K562 (cell line): ENCODE results near the gene TLCD5. TPM values are rescaled to one million over a fixed set of nuclear protein-coding genes. Genes with fewer than 3 reads are reported as not detected.

Source experiments
- ARID1B ChIP-seq: fragments of 450-650 bp; IDR thresholded peaks from 2 replicates; pipeline ENCODE4 v1.6.1; 2016; ENCODE audit warnings: antibody characterized with exemption, mild to moderate bottlenecking, inconsistent platforms
- HDAC3 ChIP-seq: fragments of 450-650 bp; IDR thresholded peaks from 2 replicates; pipeline ENCODE4 v1.6.1; 2018; ENCODE audit warnings: borderline replicate concordance, mild to moderate bottlenecking, moderate library complexity; ENCODE audit not compliant: partially characterized antibody
- HMGN3 ChIP-seq: IDR thresholded peaks from 2 replicates; pipeline ENCODE4 v1.6.1; 2011; ENCODE audit warnings: borderline replicate concordance, low read depth, mild to moderate bottlenecking, mixed read lengths, low read length; ENCODE audit not compliant: insufficient read length; ENCODE audit errors: extremely low read depth
- KLF16 ChIP-seq: IDR thresholded peaks from 2 replicates; pipeline ENCODE4 v1.6.1; 2016; ENCODE audit warnings: antibody characterized with exemption
- MYC ChIP-seq, 2 experiments: fragments of 250-450 bp in 1 of 2; sonication (Bioruptor Pico) in 1 of 2; IDR thresholded peaks; 2 replicates each; pipeline versions ENCODE4 v1.5.1 to v1.6.1; 2012 to 2021; ENCODE audit warnings: low read depth in 2 of 2, borderline replicate concordance in 1 of 2, improper control_type of control experiment in 1 of 2, low read length in 1 of 2, mild to moderate bottlenecking in 1 of 2, moderate library complexity in 1 of 2
- NCOA2 ChIP-seq, 2 experiments: fragments of 450-650 bp; IDR thresholded peaks; 2 replicates each; pipeline ENCODE4 v1.6.1; 2018; ENCODE audit warnings: mild to moderate bottlenecking in 2 of 2, moderate library complexity in 1 of 2; ENCODE audit not compliant: partially characterized antibody in 2 of 2
- NONO ChIP-seq, 2 experiments: fragments of 200-400 bp in 1 of 2; fragments of 450-650 bp in 1 of 2; formaldehyde crosslinking in 1 of 2; IDR thresholded peaks; 2 replicates each; pipeline ENCODE4 v1.6.1; 2017; ENCODE audit warnings: low read depth in 2 of 2, mild to moderate bottlenecking in 2 of 2, moderate library complexity in 2 of 2, low read length in 1 of 2
- PHB ChIP-seq: fragments of 250-450 bp; sonication (Bioruptor Pico); IDR thresholded peaks from 2 replicates; pipeline ENCODE4 v1.5.0; 2021
- PML ChIP-seq: IDR thresholded peaks from 2 replicates; pipeline ENCODE4 v1.6.1; 2012; ENCODE audit warnings: low read length, inconsistent platforms
- SMARCC2 ChIP-seq: fragments of 450-650 bp; IDR thresholded peaks from 2 replicates; pipeline ENCODE4 v1.6.1; 2017; ENCODE audit warnings: antibody characterized with exemption, moderate library complexity, mild to moderate bottlenecking, low read depth
- SUPT5H ChIP-seq: fragments of 450-650 bp; IDR thresholded peaks from 2 replicates; pipeline ENCODE4 v1.6.1; 2016
- TCF3 ChIP-seq: sonication (generic); formaldehyde crosslinking; IDR thresholded peaks from 2 replicates; pipeline ENCODE4 v1.4.0; 2020; ENCODE audit warnings: mild to moderate bottlenecking, missing genetic modification reagents
- THRAP3 ChIP-seq: fragments of 450-650 bp; IDR thresholded peaks from 2 replicates; pipeline ENCODE4 v1.6.1; 2016; ENCODE audit warnings: mild to moderate bottlenecking, inconsistent platforms, borderline replicate concordance
- ZNF197 ChIP-seq: fragments of 200-800 bp; sonication (Bioruptor generic); IDR thresholded peaks from 2 replicates; pipeline ENCODE4 v1.6.1; 2016; ENCODE audit warnings: low read depth, missing genetic modification characterization, missing compliant biosample characterization
- polyA plus RNA-seq, 8 experiments: library from polyadenylated mRNA; depleted of rRNA in 4 of 8; stranded (reverse) in 5 of 8; unstranded in 3 of 8; fragments of >200 nt; fragmentation: Nextera tagmentation in 2 of 8; fragmentation: Illumina TruSeq in 1 of 8; extraction: Ambion mirVana in 2 of 8; extraction: Trizol in 1 of 8; gene quantifications; 2 replicates each; pipeline versions ENCODE4 v1.2.1 to v1.2.3, GENCODE V29; 2011 to 2014; ENCODE audit warnings: inconsistent platforms in 1 of 8, missing spikeins in 1 of 8
- total RNA-seq, 7 experiments: library from RNA; depleted of rRNA in 6 of 7; stranded (reverse); fragments of >200 nt in 6 of 7; fragmentation: Illumina TruSeq in 2 of 7; extraction: Trizol in 2 of 7; gene quantifications; 2 replicates each; pipeline versions ENCODE4 v1.2.1 to v1.2.3, GENCODE V29; 2011 to 2021; ENCODE audit warnings: low replicate concordance in 1 of 7
- TF ChIP-seq, protein P1 (sequence below): fragments of 250-450 bp; sonication (Bioruptor Pico); IDR thresholded peaks from 2 replicates; pipeline ENCODE4 v1.6.1; 2021; ENCODE audit warnings: mild to moderate bottlenecking
- TF ChIP-seq, protein P2 (sequence below): fragments of 250-450 bp; sonication (Bioruptor Pico); IDR thresholded peaks from 2 replicates; pipeline ENCODE4 v1.5.0; 2020; ENCODE audit warnings: mild to moderate bottlenecking, borderline replicate concordance
- TF ChIP-seq, protein P3 (sequence below), 2 experiments: fragments of 450-650 bp; formaldehyde crosslinking in 1 of 2; IDR thresholded peaks; 2 replicates each; pipeline versions ENCODE4 v1.4.0 to v1.6.1; 2014 to 2020; ENCODE audit warnings: mild to moderate bottlenecking in 2 of 2, borderline replicate concordance in 1 of 2, low read depth in 1 of 2

TLCD5 gene
- total and polyA plus RNA-seq, 9 of the 15 experiments (the other 6 are each of a cell fraction or from before 2014, with no cell fraction given), result 0.94 to 5.1 (median 1.6) TPM

DNA sequence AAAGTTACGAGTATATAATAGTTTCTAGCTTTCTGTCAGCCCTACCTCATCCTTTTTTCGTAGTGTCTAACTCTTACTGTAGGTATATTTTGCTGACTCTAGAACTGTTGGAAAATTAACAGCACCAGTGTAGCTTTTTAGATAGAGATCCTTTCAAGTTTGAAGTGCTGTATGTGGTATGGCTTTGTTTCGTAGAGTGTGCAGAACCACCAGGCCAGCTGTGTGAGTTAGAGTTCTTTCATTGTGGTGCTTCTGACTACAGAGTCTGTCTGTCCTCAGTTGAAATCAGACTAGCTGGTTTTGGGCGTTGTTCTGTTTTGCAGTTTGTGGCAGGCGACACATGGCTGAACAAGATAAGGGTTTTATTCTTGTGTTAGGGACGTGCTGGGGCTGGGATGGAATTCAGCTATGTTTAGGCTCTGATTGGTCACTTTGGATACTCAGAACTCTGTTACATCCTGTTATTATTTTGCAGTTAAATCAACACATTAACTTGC lies 14.3 kb downstream of the TLCD5 start (continued):
- TF ChIP-seq TCF3 (CRISPR knock-in tag), result peak; percentile 97
- 0 out of 4 replicates have a peak, but pooled peaks of 1 of the 2 experiments have one; percentile 16 for TF ChIP-seq NONO (IDR thresholded peaks at IDR 0.05; ENCODE audit: low read depth in 2 of 2, low read length in 1 of 2)
- TF ChIP-seq, protein P1, sequence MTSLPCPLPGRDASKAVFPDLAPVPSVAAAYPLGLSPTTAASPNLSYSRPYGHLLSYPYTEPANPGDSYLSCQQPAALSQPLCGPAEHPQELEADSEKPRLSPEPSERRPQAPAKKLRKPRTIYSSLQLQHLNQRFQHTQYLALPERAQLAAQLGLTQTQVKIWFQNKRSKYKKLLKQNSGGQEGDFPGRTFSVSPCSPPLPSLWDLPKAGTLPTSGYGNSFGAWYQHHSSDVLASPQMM, result no peak
- peak; percentile 60 for TF ChIP-seq SUPT5H
- peak; percentile 80 for TF ChIP-seq HDAC3
- TF ChIP-seq PML, result peak; percentile 94
- no peak for TF ChIP-seq THRAP3
- TF ChIP-seq ARID1B, result peak; percentile 98
- TF ChIP-seq NCOA2 (IDR thresholded peaks at IDR 0.05; ENCODE audit: partially characterized antibody in 2 of 2), result no peak
- TF ChIP-seq, protein P2, sequence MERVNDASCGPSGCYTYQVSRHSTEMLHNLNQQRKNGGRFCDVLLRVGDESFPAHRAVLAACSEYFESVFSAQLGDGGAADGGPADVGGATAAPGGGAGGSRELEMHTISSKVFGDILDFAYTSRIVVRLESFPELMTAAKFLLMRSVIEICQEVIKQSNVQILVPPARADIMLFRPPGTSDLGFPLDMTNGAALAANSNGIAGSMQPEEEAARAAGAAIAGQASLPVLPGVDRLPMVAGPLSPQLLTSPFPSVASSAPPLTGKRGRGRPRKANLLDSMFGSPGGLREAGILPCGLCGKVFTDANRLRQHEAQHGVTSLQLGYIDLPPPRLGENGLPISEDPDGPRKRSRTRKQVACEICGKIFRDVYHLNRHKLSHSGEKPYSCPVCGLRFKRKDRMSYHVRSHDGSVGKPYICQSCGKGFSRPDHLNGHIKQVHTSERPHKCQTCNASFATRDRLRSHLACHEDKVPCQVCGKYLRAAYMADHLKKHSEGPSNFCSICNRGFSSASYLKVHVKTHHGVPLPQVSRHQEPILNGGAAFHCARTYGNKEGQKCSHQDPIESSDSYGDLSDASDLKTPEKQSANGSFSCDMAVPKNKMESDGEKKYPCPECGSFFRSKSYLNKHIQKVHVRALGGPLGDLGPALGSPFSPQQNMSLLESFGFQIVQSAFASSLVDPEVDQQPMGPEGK (CRISPR knock-in tag), result no peak
- TF ChIP-seq ZNF197, result 0 out of 2 replicates have a peak, but pooled peaks have one; percentile 31
- no peak for TF ChIP-seq PHB (CRISPR knock-in tag)
- peak; percentile 69 for TF ChIP-seq HMGN3
- peak; percentile 85 for TF ChIP-seq MYC (IDR thresholded peaks at IDR 0.05; ENCODE audit: low read depth, low read length)
- no peak for TF ChIP-seq MYC (CRISPR knock-in tag; IDR thresholded peaks at IDR 0.05; ENCODE audit: borderline replicate concordance, low read depth)
- TF ChIP-seq SMARCC2, result peak; percentile 63
- peak; percentile 92 for TF ChIP-seq KLF16
- TF ChIP-seq, protein P3, sequence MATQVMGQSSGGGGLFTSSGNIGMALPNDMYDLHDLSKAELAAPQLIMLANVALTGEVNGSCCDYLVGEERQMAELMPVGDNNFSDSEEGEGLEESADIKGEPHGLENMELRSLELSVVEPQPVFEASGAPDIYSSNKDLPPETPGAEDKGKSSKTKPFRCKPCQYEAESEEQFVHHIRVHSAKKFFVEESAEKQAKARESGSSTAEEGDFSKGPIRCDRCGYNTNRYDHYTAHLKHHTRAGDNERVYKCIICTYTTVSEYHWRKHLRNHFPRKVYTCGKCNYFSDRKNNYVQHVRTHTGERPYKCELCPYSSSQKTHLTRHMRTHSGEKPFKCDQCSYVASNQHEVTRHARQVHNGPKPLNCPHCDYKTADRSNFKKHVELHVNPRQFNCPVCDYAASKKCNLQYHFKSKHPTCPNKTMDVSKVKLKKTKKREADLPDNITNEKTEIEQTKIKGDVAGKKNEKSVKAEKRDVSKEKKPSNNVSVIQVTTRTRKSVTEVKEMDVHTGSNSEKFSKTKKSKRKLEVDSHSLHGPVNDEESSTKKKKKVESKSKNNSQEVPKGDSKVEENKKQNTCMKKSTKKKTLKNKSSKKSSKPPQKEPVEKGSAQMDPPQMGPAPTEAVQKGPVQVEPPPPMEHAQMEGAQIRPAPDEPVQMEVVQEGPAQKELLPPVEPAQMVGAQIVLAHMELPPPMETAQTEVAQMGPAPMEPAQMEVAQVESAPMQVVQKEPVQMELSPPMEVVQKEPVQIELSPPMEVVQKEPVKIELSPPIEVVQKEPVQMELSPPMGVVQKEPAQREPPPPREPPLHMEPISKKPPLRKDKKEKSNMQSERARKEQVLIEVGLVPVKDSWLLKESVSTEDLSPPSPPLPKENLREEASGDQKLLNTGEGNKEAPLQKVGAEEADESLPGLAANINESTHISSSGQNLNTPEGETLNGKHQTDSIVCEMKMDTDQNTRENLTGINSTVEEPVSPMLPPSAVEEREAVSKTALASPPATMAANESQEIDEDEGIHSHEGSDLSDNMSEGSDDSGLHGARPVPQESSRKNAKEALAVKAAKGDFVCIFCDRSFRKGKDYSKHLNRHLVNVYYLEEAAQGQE (IDR thresholded peaks at IDR 0.05; ENCODE audit: borderline replicate concordance), result no peak
- TF ChIP-seq, protein P3 (CRISPR knock-in tag; IDR thresholded peaks at IDR 0.05; ENCODE audit: low read depth), result no peak
